Activated CD8-positive, alpha-beta T cell treated with anti-CD3 and anti-CD28 coated beads for 36 hours (primary cell): Measurements from ENCODE around the gene ANKRD24. TPM values are rescaled to one million over a fixed set of nuclear protein-coding genes. Genes with fewer than 3 reads are reported as not detected.
"Not testable (repeated sequence)": the region's sequence is repeated elsewhere in the genome, so short reads cannot be mapped to it uniquely, and the experiment has no call there.

Experiments used
- ATAC-seq: fragments of 200-7000 bp; cut with Tn5 transposase; one replicate; pipeline ENCODE4 v1.10.0; 2021; ENCODE audit warnings: mild to moderate bottlenecking, moderate library complexity
- CTCF ChIA-PET: fragments of 350-600 bp; sonication (Branson Sonifier 250); formaldehyde crosslinking; loops from one replicate; lab custom pipeline; 2021; ENCODE audit warnings: antibody characterized with exemption; lab: Charles Lee
- POLR2A ChIA-PET: fragments of 350-600 bp; sonication (Branson Sonifier 250); formaldehyde crosslinking; loops from one replicate; lab custom pipeline; 2021; ENCODE audit warnings: antibody characterized with exemption; lab: Charles Lee
- DNase-seq: peaks from one replicate; pipeline ENCODE4 v3.0.0-alpha.2; 2020
- H3K27ac Mint-ChIP-seq: one replicate; pipeline ENCODE4 v1.8.0; 2021; ENCODE audit warnings: mild to moderate bottlenecking, mixed read lengths
- H3K27me3 Mint-ChIP-seq: one replicate; pipeline ENCODE4 v1.8.0; 2021; ENCODE audit warnings: mixed read lengths
- H3K36me3 Mint-ChIP-seq: one replicate; pipeline ENCODE4 v1.8.0; 2021; ENCODE audit warnings: low read depth, mixed read lengths
- H3K4me1 Mint-ChIP-seq: one replicate; pipeline ENCODE4 v1.8.0; 2021; ENCODE audit warnings: low read depth, mixed read lengths
- H3K4me3 Mint-ChIP-seq: one replicate; pipeline ENCODE4 v1.8.0; 2021; ENCODE audit warnings: mild to moderate bottlenecking, moderate library complexity, mixed read lengths
- H3K9me3 Mint-ChIP-seq: one replicate; pipeline ENCODE4 v1.8.0; 2021; ENCODE audit warnings: mixed read lengths
- intact Hi-C: fragments of 100-400 bp; cut with micrococcal nuclease; formaldehyde crosslinking; loops from one replicate; pipeline ENCODE4 v1.10.0; 2022
- total RNA-seq, 2 experiments: library from RNA; stranded (reverse); gene quantifications; one replicate each; pipeline ENCODE4 v1.2.3, GENCODE V29; 2021
- TF ChIP-seq, protein P1 (sequence below): fragments of 200-600 bp; IDR thresholded peaks from one replicate; pipeline ENCODE4 v1.8.0; 2022; ENCODE audit warnings: antibody characterized with exemption, mild to moderate bottlenecking

ANKRD24 gene
- total RNA-seq, 2 experiments from 2014 or later, result 1.6 to 1.8 TPM

- no peaks in the 10 kb centered on the region for H3K27me3 Mint-ChIP-seq
Measured at GRCh38 chr19:4185413-4186086, 3.1 kb downstream of the ANKRD24 start.

DNA sequence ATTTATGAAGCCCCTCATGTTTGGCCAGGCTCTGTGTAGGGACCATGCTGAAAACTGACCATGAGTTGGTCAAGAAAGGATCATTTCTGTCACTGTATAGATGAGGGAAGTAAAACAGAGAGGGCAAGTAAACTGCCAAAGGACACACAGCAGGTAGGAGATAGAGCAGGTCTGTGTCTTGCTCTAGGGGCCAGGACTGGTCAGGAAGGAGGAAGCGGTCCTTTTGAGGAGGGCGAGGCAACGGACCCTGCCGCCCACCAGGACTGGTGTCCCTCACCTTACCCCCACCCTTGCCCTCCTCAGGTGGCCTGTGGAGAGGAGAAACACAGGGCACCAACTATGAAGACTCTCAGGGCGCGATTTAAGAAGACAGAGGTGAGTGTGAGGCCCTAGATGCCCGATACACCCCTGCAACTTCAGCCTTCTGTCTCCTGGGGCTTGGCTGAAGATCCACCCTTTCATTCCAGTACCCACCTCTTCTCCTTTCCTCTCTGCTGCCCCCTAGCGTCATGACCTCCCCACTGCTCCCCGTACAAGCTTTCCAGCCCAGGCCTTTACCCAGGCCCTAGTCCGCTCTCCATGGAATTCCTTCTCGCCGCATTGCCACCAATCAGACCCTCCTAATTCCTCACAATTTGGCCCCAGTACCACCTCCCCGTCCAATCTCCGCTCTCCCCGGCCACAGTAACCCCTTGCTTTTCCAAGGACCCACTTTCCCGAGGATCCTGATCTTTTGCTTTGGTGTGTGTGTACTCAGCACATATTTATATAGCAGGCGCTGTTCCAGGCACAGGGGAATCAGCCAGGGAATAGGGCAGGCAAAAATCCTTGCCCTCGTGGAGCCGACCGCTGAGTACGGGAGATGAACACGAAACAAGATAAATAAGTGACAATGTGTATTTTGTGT is 3.9 kb downstream of the ANKRD24 start:
- peak; percentile 90 for DNase-seq
- ChIA-PET POLR2A (no interaction called here), CTCF (interaction anchor here (0.7 to 1.7 kb wide), 8 partner anchors 8 to 290 kb away, joined by 3 to 5 read pairs (median 4); no protein-coding TSS in a partner anchor)
- H3K36me3 Mint-ChIP-seq, result no peaks in the 10 kb centered on the region
- no peaks in the 10 kb centered on the region for H3K9me3 Mint-ChIP-seq
- H3K27ac Mint-ChIP-seq, result no peak overlapping the region
- TF ChIP-seq, protein P1, sequence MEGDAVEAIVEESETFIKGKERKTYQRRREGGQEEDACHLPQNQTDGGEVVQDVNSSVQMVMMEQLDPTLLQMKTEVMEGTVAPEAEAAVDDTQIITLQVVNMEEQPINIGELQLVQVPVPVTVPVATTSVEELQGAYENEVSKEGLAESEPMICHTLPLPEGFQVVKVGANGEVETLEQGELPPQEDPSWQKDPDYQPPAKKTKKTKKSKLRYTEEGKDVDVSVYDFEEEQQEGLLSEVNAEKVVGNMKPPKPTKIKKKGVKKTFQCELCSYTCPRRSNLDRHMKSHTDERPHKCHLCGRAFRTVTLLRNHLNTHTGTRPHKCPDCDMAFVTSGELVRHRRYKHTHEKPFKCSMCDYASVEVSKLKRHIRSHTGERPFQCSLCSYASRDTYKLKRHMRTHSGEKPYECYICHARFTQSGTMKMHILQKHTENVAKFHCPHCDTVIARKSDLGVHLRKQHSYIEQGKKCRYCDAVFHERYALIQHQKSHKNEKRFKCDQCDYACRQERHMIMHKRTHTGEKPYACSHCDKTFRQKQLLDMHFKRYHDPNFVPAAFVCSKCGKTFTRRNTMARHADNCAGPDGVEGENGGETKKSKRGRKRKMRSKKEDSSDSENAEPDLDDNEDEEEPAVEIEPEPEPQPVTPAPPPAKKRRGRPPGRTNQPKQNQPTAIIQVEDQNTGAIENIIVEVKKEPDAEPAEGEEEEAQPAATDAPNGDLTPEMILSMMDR, result peak; percentile 89
- peak; percentile 74 for ATAC-seq
- no peaks in the 10 kb centered on the region for H3K27me3 Mint-ChIP-seq
- no peak overlapping the region for H3K4me3 Mint-ChIP-seq
- intact Hi-C loops, result no loop called here
- peaks cover 7% of the 10 kb centered on the region for H3K4me1 Mint-ChIP-seq

More at GRCh38 chr19:4185413-4186086, 3.1 kb downstream of the ANKRD24 start:
- ATAC-seq (no peak), DNase-seq (no peak)
- POLR2A ChIA-PET, result no interaction called here
- Mint-ChIP-seq H3K36me3 (no peaks in the 10 kb centered on the region), H3K4me1 (peaks cover 15% of the 10 kb centered on the region), H3K27ac (no peak overlapping the region), H3K4me3 (no peak overlapping the region), H3K9me3 (no peaks in the 10 kb centered on the region)
- intact Hi-C loops, result no loop called here
- CTCF ChIA-PET, result interaction anchor here (1.3 to 1.7 kb wide), 2 partner anchors 94 to 290 kb away, joined by 4 read pairs; no protein-coding TSS in a partner anchor
- TF ChIP-seq, protein P1, result no peak

- no peak overlapping the region for H3K27ac Mint-ChIP-seq
- DNase-seq (no peak), ATAC-seq (no peak)
- no peaks in the 10 kb centered on the region for H3K36me3 Mint-ChIP-seq
- intact Hi-C loops, result no loop called here
- CTCF ChIA-PET, result interaction anchor here (0.8 to 1.7 kb wide), 4 partner anchors 14 to 202 kb away, joined by 3 to 5 read pairs (median 4); no protein-coding TSS in a partner anchor
- no peaks in the 10 kb centered on the region for H3K9me3 Mint-ChIP-seq
- peaks cover 7% of the 10 kb centered on the region for H3K4me1 Mint-ChIP-seq
- no peaks in the 10 kb centered on the region for H3K27me3 Mint-ChIP-seq
- POLR2A ChIA-PET, result no interaction called here
- TF ChIP-seq, protein P1, result no peak
- H3K4me3 Mint-ChIP-seq, result no peak overlapping the region
Measured at GRCh38 chr19:4187313-4188122, 5.0 kb downstream of the ANKRD24 start.

DNA sequence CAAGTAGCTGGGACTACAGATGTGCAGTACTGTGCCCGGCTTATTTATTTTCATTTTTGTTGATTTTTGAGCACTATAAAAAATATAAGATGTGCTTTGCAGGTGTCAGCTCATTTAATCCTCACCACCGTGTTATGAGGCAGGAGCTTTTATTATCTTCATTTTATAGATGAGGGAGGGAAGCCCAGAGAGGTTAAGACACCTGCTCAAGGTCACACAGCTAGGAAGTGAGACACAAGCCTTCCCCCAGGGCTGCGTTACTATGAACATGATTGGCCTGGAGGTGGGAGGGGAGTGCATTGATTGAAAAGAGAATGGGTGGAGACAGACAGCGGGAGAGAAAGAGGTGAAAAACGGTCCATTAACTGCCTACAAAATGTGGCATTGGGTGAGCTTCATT is 7.2 kb downstream of the ANKRD24 start:
- DNase-seq (no peak), ATAC-seq (no peak)
- no peak overlapping the region for H3K27ac Mint-ChIP-seq
- peaks cover 7% of the 10 kb centered on the region for H3K27me3 Mint-ChIP-seq
- H3K9me3 Mint-ChIP-seq, result no peaks in the 10 kb centered on the region
- POLR2A ChIA-PET, result no interaction called here
- TF ChIP-seq, protein P1, result no peak
- peaks cover 2% of the 10 kb centered on the region for H3K4me1 Mint-ChIP-seq
- H3K36me3 Mint-ChIP-seq, result no peaks in the 10 kb centered on the region
- CTCF ChIA-PET, result interaction anchor here (0.9 to 1.3 kb wide), 3 partner anchors 15 to 153 kb away, joined by 3 to 7 read pairs (median 4); no protein-coding TSS in a partner anchor
- intact Hi-C loops, result no loop called here
- no peak overlapping the region for H3K4me3 Mint-ChIP-seq

- peaks cover 26% of the 10 kb centered on the region for H3K27me3 Mint-ChIP-seq
- CTCF ChIA-PET, result interaction anchor here (1.6 kb wide), 1 partner anchor 12 kb away, joined by 4 read pairs; no protein-coding TSS in a partner anchor
- POLR2A ChIA-PET, intact Hi-C loops, ATAC-seq, DNase-seq, H3K4me3 Mint-ChIP-seq, H3K36me3 Mint-ChIP-seq, H3K27ac Mint-ChIP-seq, H3K9me3 Mint-ChIP-seq, H3K4me1 Mint-ChIP-seq: not testable (repeated sequence)
Measured at GRCh38 chr19:4192537-4192936, 10.0 kb downstream of the ANKRD24 start.
